ENCODE measurements around the gene CYB5R4. TPM values are rescaled to one million over a fixed set of nuclear protein-coding genes. Genes with fewer than 3 reads are reported as not detected.

Gene CYB5R4
- total and polyA plus RNA-seq, 2 of the 8 experiments (the other 6 are each of a cell fraction or from before 2014, with no cell fraction given): 2.8 to 14.6 TPM

- no peak for TF ChIP-seq CTCF (IDR thresholded peaks at IDR 0.05; ENCODE audit: control extremely low read depth in 1 of 3, insufficient read depth in 1 of 3, low read depth in 1 of 3, low read length in 3 of 3)
Measured at GRCh38 chr6:83849127-83849526, 10.4 kb upstream of the CYB5R4 start (continued).
